H1 (cell line): ENCODE measurements around the gene SIT1. TPM values are rescaled to one million over a fixed set of nuclear protein-coding genes. Genes with fewer than 3 reads are reported as not detected.
A peak's percentile ranks its signal among the peaks of the same experiment; 100 is the strongest.

Experiments
- CTCF ChIA-PET: fragments of 300-600 bp; sonication (Branson Sonifier 250); formaldehyde crosslinking; loops from one replicate; lab custom pipeline; 2021; ENCODE audit not compliant: partially characterized antibody; lab: Charles Lee
- POLR2A ChIA-PET: fragments of 300-600 bp; sonication (Branson Sonifier 250); formaldehyde crosslinking; loops from one replicate; lab custom pipeline; 2021; ENCODE audit warnings: inconsistent platforms; ENCODE audit not compliant: partially characterized antibody; lab: Charles Lee
- DNase-seq, 2 experiments: peaks; one replicate each; pipeline versions ENCODE4 v3.0.0 to v3.0.0-alpha.2; 2010 to 2022; ENCODE audit warnings: low spot score in 2 of 2, low read depth in 1 of 2, mixed read lengths in 1 of 2
- FAIRE-seq: peaks from 2 replicates; lab custom pipeline; 2011; peaks lifted over from hg19 to GRCh38; lab: Jason Lieb, UNC
- H2AFZ ChIP-seq: 2 replicates; pipeline ENCODE4 v1.8.1; 2012; ENCODE audit warnings: low read length, inconsistent platforms
- H2AK5ac ChIP-seq: 2 replicates; pipeline ENCODE4 v1.6.1; 2013; ENCODE audit warnings: low read depth, low read length
- H2BK120ac ChIP-seq: replicated peaks from 2 replicates; pipeline ENCODE3; 2013; ENCODE audit warnings: low read depth, low read length, inconsistent platforms
- H2BK12ac ChIP-seq: 2 replicates; pipeline ENCODE4 v1.6.1; 2013; ENCODE audit warnings: low read depth, low read length
- H2BK15ac ChIP-seq: 2 replicates; pipeline ENCODE4 v1.6.1; 2013; ENCODE audit warnings: low read length
- H2BK20ac ChIP-seq: 2 replicates; pipeline ENCODE4 v1.6.1; 2013; ENCODE audit warnings: low read length
- H2BK5ac ChIP-seq: 2 replicates; pipeline ENCODE4 v1.6.1; 2013; ENCODE audit warnings: low read depth, low read length
- H3K14ac ChIP-seq: 2 replicates; pipeline ENCODE4 v1.6.1; 2013; ENCODE audit warnings: inconsistent platforms; ENCODE audit not compliant: insufficient read length
- H3K18ac ChIP-seq: 2 replicates; pipeline ENCODE4 v1.6.1; 2013; ENCODE audit warnings: low read length; ENCODE audit errors: extremely low read depth
- H3K23ac ChIP-seq: 2 replicates; pipeline ENCODE4 v1.6.1; 2013; ENCODE audit warnings: inconsistent platforms; ENCODE audit not compliant: insufficient read length
- H3K23me2 ChIP-seq: 2 replicates; pipeline ENCODE4 v1.6.1; 2013; ENCODE audit warnings: low read depth, low read length
- H3K27ac ChIP-seq: 2 replicates; pipeline ENCODE4 v1.6.1; 2011; ENCODE audit warnings: low read depth, low read length, inconsistent platforms
- H3K27me3 ChIP-seq, 4 experiments: replicated peaks in 1 of 4; 1 replicate in 1 of 4; 2 replicates in 3 of 4; pipeline versions ENCODE4 v1.6.1 to v1.8.1; 2011 to 2013; ENCODE audit warnings: low read length in 3 of 4, mild to moderate bottlenecking in 3 of 4, inconsistent platforms in 2 of 4, mixed read lengths in 2 of 4, moderate library complexity in 1 of 4; ENCODE audit not compliant: control insufficient read depth in 3 of 4, insufficient read depth in 3 of 4; ENCODE audit errors: extremely low read depth in 1 of 4
- H3K36me3 ChIP-seq, 4 experiments: 2 replicates each; pipeline versions ENCODE4 v1.6.1 to v1.8.1; 2011 to 2013; ENCODE audit warnings: mild to moderate bottlenecking in 4 of 4, low read length in 3 of 4, moderate library complexity in 2 of 4, control low read depth in 1 of 4, inconsistent platforms in 1 of 4; ENCODE audit not compliant: insufficient read depth in 4 of 4, control insufficient read depth in 2 of 4
- H3K4ac ChIP-seq: replicated peaks from 2 replicates; pipeline ENCODE3; 2013; ENCODE audit warnings: low read length, low read depth, mixed read lengths, inconsistent platforms; ENCODE audit not compliant: insufficient read length
- H3K4me1 ChIP-seq, 4 experiments: replicated peaks in 1 of 4; 1 replicate in 1 of 4; 2 replicates in 3 of 4; pipeline versions ENCODE4 v1.6.1 to v1.8.1; 2011 to 2013; ENCODE audit warnings: low read length in 3 of 4, inconsistent platforms in 2 of 4, mixed read lengths in 1 of 4; ENCODE audit not compliant: insufficient read depth in 4 of 4, control insufficient read depth in 3 of 4
- H3K4me2 ChIP-seq, 2 experiments: 2 replicates each; pipeline versions ENCODE4 v1.6.1 to v1.8.1; 2011 to 2013; ENCODE audit warnings: low read depth in 2 of 2, low read length in 2 of 2, control low read depth in 1 of 2, inconsistent platforms in 1 of 2, mild to moderate bottlenecking in 1 of 2; ENCODE audit not compliant: insufficient read depth in 1 of 2
- H3K4me3 ChIP-seq, 4 experiments: fragments of 200-600, 300-600 bp in 1 of 4; sonication (generic), shearing (Covaris generic), sonication (Bioruptor Twin) in 1 of 4; 2 replicates each; pipeline versions ENCODE4 v1.5.1 to v1.8.1; 2011 to 2016; ENCODE audit warnings: low read length in 4 of 4, low read depth in 3 of 4, control low read depth in 2 of 4, inconsistent platforms in 2 of 4, mild to moderate bottlenecking in 2 of 4, mixed read lengths in 1 of 4, moderate library complexity in 1 of 4; ENCODE audit not compliant: insufficient read depth in 2 of 4; ENCODE audit errors: extremely low read depth in 1 of 4
- H3K56ac ChIP-seq: replicated peaks from 2 replicates; pipeline ENCODE3; 2013; ENCODE audit warnings: low read depth, mild to moderate bottlenecking, mixed read lengths, low read length, inconsistent platforms; ENCODE audit not compliant: insufficient read length
- H3K79me1 ChIP-seq: 2 replicates; pipeline ENCODE4 v1.6.1; 2013; ENCODE audit warnings: low read depth, low read length, control low read depth
- H3K79me2 ChIP-seq, 2 experiments: 2 replicates each; pipeline versions ENCODE4 v1.6.1 to v1.8.1; 2012 to 2013; ENCODE audit warnings: low read length in 2 of 2, mild to moderate bottlenecking in 2 of 2, inconsistent platforms in 1 of 2; ENCODE audit not compliant: insufficient read depth in 2 of 2, control insufficient read depth in 1 of 2
- H3K9ac ChIP-seq, 4 experiments: replicated peaks in 1 of 4; 1 replicate in 1 of 4; 2 replicates in 3 of 4; pipeline versions ENCODE4 v1.6.1 to v1.8.1; 2011 to 2013; ENCODE audit warnings: low read depth in 3 of 4, low read length in 3 of 4, control low read depth in 2 of 4, mild to moderate bottlenecking in 2 of 4, moderate library complexity in 2 of 4, inconsistent platforms in 1 of 4; ENCODE audit errors: extremely low read depth in 1 of 4
- H3K9me3 ChIP-seq, 2 experiments: 2 replicates each; pipeline versions ENCODE4 v1.6.1 to v1.8.1; 2012 to 2013; ENCODE audit warnings: mild to moderate bottlenecking in 2 of 2, moderate library complexity in 2 of 2, control low read depth in 1 of 2, inconsistent platforms in 1 of 2, low read depth in 1 of 2, low read length in 1 of 2, mixed read lengths in 1 of 2; ENCODE audit not compliant: insufficient read depth in 2 of 2
- H4K20me1 ChIP-seq, 2 experiments: replicated peaks in 1 of 2; 2 replicates each; pipeline versions ENCODE3 to v1.8.1; 2011 to 2013; ENCODE audit warnings: inconsistent platforms in 2 of 2, low read length in 2 of 2, mild to moderate bottlenecking in 1 of 2; ENCODE audit not compliant: insufficient read depth in 2 of 2, control insufficient read depth in 1 of 2
- H4K5ac ChIP-seq: 2 replicates; pipeline ENCODE4 v1.6.1; 2013; ENCODE audit warnings: low read length, low read depth, mixed read lengths, inconsistent platforms; ENCODE audit not compliant: insufficient read length
- H4K8ac ChIP-seq: 2 replicates; pipeline ENCODE4 v1.8.0; 2013; ENCODE audit warnings: mild to moderate bottlenecking, moderate library complexity, low read length, inconsistent platforms; ENCODE audit not compliant: insufficient read depth; ENCODE audit errors: extremely low read depth
- H4K91ac ChIP-seq: replicated peaks from 2 replicates; pipeline ENCODE3; 2013; ENCODE audit warnings: low read length, mixed read lengths, inconsistent platforms; ENCODE audit not compliant: insufficient read length
- CHD2 ChIP-seq: IDR thresholded peaks from 2 replicates; pipeline ENCODE4 v1.6.1; 2012; ENCODE audit warnings: low read length, improper control_type of control experiment
- POLR2A ChIP-seq, 2 experiments: IDR thresholded peaks; 1 replicate in 1 of 2; 2 replicates in 1 of 2; pipeline ENCODE4 v1.6.1; 2011; ENCODE audit warnings: low read depth in 2 of 2, low read length in 2 of 2, mild to moderate bottlenecking in 2 of 2; ENCODE audit errors: control extremely low read depth in 1 of 2
- WGBS, 2 experiments: shearing (Covaris generic) in 1 of 2; methylation state at CpG; one replicate each; pipeline versions ENCODE4 v1.1.6 to v1.1.7; 2013 to 2015; ENCODE audit warnings: low lambda C conversion rate in 2 of 2, mixed read lengths in 2 of 2, inconsistent platforms in 1 of 2, low coverage in 1 of 2, missing lambda C conversion rate in 1 of 2; ENCODE audit not compliant: insufficient replicate concordance in 2 of 2, insufficient coverage in 1 of 2, insufficient read length in 1 of 2; ENCODE audit errors: extremely low coverage in 1 of 2, missing lambda C conversion rate in 1 of 2; 5-methylcytosine and 5-hydroxymethylcytosine counted together
- polyA plus RNA-seq, 7 experiments: library from polyadenylated mRNA; depleted of rRNA in 3 of 7; stranded (reverse) in 5 of 7; unstranded in 2 of 7; fragments of >200 nt in 5 of 7; fragments of 200-250 nt in 2 of 7; gene quantifications; 1 replicate in 5 of 7; 2 replicates in 1 of 7; 4 replicates in 1 of 7; pipeline versions ENCODE4 v1.2.1 to v1.2.3, GENCODE V29; 2011 to 2013; ENCODE audit warnings: missing spikeins in 2 of 7, mixed read lengths in 2 of 7
- total RNA-seq: library from RNA; stranded (reverse); fragmentation: NEBNext Ultra II Directional; extraction: Animal tissue kit (Norgen Biotek cat#: 25700); gene quantifications from 2 replicates; pipeline ENCODE4 v1.2.1, GENCODE V29; 2021

The SIT1 gene
- total and polyA plus RNA-seq, 2 of the 8 experiments (the other 6 are each of a cell fraction or from before 2014, with no cell fraction given): 8.2 to 12.8 TPM

GRCh38 chr9:35683323-35683722 is 32.6 kb upstream of the SIT1 start:
- FAIRE-seq: no peak
- Histone ChIP-seq H3K4me2 (no peak overlapping the region), H2AK5ac (no peak overlapping the region), H3K4me1 (peaks cover 2 to 11% (median 5%) of the 10 kb centered on the region in 4 experiments; a peak in 6 of 7 replicates), H2AFZ (no peak overlapping the region), H3K4ac (no peak overlapping the region), H4K8ac (no peak overlapping the region), H3K23me2 (no peaks in the 10 kb centered on the region), H3K27ac (no peak overlapping the region), H4K91ac (no peak overlapping the region), H3K9me3 (no peaks in the 10 kb centered on the region), H3K9ac (no peak overlapping the region), H2BK12ac (no peak overlapping the region), H4K20me1 (peaks cover 10 to 12% of the 10 kb centered on the region in 2 experiments), H2BK20ac (no peak overlapping the region), H3K79me2 (peaks cover 0 to 10% of the 10 kb centered on the region in 2 experiments; a peak in 2 of 4 replicates), H2BK15ac (no peak overlapping the region), H3K23ac (no peak overlapping the region), H3K79me1 (no peaks in the 10 kb centered on the region; the same call in 1 of the 2 replicates), H2BK5ac (no peak overlapping the region), H3K36me3 (peaks cover 14 to 46% (median 33%) of the 10 kb centered on the region in 4 experiments), H3K56ac (no peak overlapping the region), H4K5ac (no peak overlapping the region), H3K18ac (no peak overlapping the region), H3K14ac (no peak overlapping the region), H2BK120ac (no peak overlapping the region), H3K4me3 (no peak overlapping the region), H3K27me3 (no peaks in the 10 kb centered on the region)
- no peak for DNase-seq
- ChIA-PET POLR2A (interaction anchor here (1.1 to 8.4 kb wide), 8 partner anchors 6 to 49 kb away, joined by 3 to 55 read pairs (median 6); partner anchors contain the start of genes ARHGEF39, CA9, CCDC107 and CREB3), CTCF (interaction anchor here (1.0 to 3.5 kb wide), 10 partner anchors 8 to 69 kb away, joined by 3 to 14 read pairs (median 4); partner anchors contain the start of gene ARHGEF39)
- WGBS, 2 experiments: 89% methylated on average over 2 of the region's 2 CpGs; no CpG with 5 or more reads in 1 of the 2 experiments
- TF ChIP-seq CHD2: no peak
- 0 out of 3 replicates have a peak, but pooled peaks of 1 of the 2 experiments have one; percentile 26 for TF ChIP-seq POLR2A (IDR thresholded peaks at IDR 0.05; ENCODE audit: control extremely low read depth in 1 of 2, low read depth in 2 of 2, low read length in 2 of 2)
